K562 (cell line): Measurements from ENCODE around the gene CSNK1D. TPM values are rescaled to one million over a fixed set of nuclear protein-coding genes. Genes with fewer than 3 reads are reported as not detected.

Source experiments
- ATAC-seq: fragments of 200-7000 bp; cut with Tn5 transposase; 3 replicates; pipeline ENCODE4 v1.9.1; 2020; ENCODE audit warnings: moderate library complexity
- BruUV-seq: library from RNA; stranded (reverse); fragments of 400-500 nt; replicated peaks from 2 replicates; lab custom pipeline; 2021; lab: Mats Ljungman, UMichigan
- CTCF ChIA-PET: fragments of 300-600 bp; formaldehyde crosslinking; extraction: SDS; loops from one replicate; lab custom pipeline; 2021; ENCODE audit warnings: low intra/inter-chr PET ratio; lab: Yijun Ruan, JAX
- POLR2A ChIA-PET: fragments of 300-600, 350-650 bp; sonication (Branson Sonifier 250); formaldehyde crosslinking; extraction: SDS; loops from one replicate; lab custom pipeline; 2021; ENCODE audit warnings: antibody characterized with exemption, inconsistent platforms; lab: Yijun Ruan, JAX
- DNase-seq, 4 experiments: peaks; one replicate each; pipeline versions ENCODE4 v3.0.0 to v3.0.0-alpha.2; 2011 to 2018; ENCODE audit warnings: low spot score in 3 of 4, mixed read lengths in 3 of 4; ENCODE audit errors: extremely low read depth in 1 of 4
- FAIRE-seq: peaks from 2 replicates; lab custom pipeline; 2011; peaks lifted over from hg19 to GRCh38; lab: Jason Lieb, UNC
- H2AFZ ChIP-seq: 2 replicates; pipeline ENCODE4 v1.6.0; 2011; ENCODE audit warnings: low read depth, low read length, control low read depth, inconsistent platforms
- H3K27ac ChIP-seq: fragments of 200-600 bp; 3 replicates; pipeline ENCODE4 v1.8.0; 2011; ENCODE audit warnings: low read depth, mild to moderate bottlenecking, control low read depth, inconsistent platforms, low read length, moderate library complexity, mixed read lengths; ENCODE audit errors: extremely low read depth
- H3K27me3 ChIP-seq, 2 experiments: fragments of 300-600 bp in 1 of 2; 2 replicates in 1 of 2; 3 replicates in 1 of 2; pipeline versions ENCODE4 v1.6.0 to v1.8.0; 2011; ENCODE audit warnings: inconsistent platforms in 2 of 2, low read length in 2 of 2, mild to moderate bottlenecking in 1 of 2, mixed read lengths in 1 of 2, moderate library complexity in 1 of 2; ENCODE audit not compliant: control insufficient read depth in 2 of 2, insufficient read depth in 2 of 2
- H3K36me3 ChIP-seq: fragments of 300-600 bp; 3 replicates; pipeline ENCODE4 v1.8.0; 2011; ENCODE audit warnings: mild to moderate bottlenecking, low read length, inconsistent platforms; ENCODE audit not compliant: control insufficient read depth, insufficient read depth
- H3K4me1 ChIP-seq, 2 experiments: fragments of 200-600 bp in 1 of 2; replicated peaks in 1 of 2; 2 replicates in 1 of 2; 3 replicates in 1 of 2; pipeline versions ENCODE4 v1.5.1 to v1.8.0; 2011; ENCODE audit warnings: inconsistent platforms in 2 of 2, low read length in 2 of 2, mild to moderate bottlenecking in 1 of 2, mixed read lengths in 1 of 2, moderate library complexity in 1 of 2; ENCODE audit not compliant: control insufficient read depth in 2 of 2, insufficient read depth in 2 of 2
- H3K4me2 ChIP-seq: 2 replicates; pipeline ENCODE4 v1.6.1; 2011; ENCODE audit warnings: low read length, control low read depth, inconsistent platforms, mixed read lengths; ENCODE audit not compliant: insufficient read depth
- H3K4me3 ChIP-seq: fragments of 200-600 bp; sonication (generic), shearing (Covaris generic); 2 replicates; pipeline ENCODE4 v1.5.1; 2016; ENCODE audit warnings: control low read depth, inconsistent platforms
- H3K79me2 ChIP-seq: fragments of 200-600 bp; 3 replicates; pipeline ENCODE4 v1.8.0; 2011; ENCODE audit warnings: low read length, inconsistent platforms; ENCODE audit not compliant: control insufficient read depth, insufficient read depth
- H3K9ac ChIP-seq, 2 experiments: 2 replicates each; pipeline versions ENCODE4 v1.6.0 to v1.6.1; 2011; ENCODE audit warnings: low read depth in 2 of 2, low read length in 2 of 2, control low read depth in 1 of 2, inconsistent platforms in 1 of 2, mild to moderate bottlenecking in 1 of 2, mixed read lengths in 1 of 2; ENCODE audit not compliant: insufficient read depth in 1 of 2
- H3K9me1 ChIP-seq: one replicate; pipeline ENCODE4 v1.6.0; 2011; ENCODE audit warnings: inconsistent platforms, mild to moderate bottlenecking, low read length, moderate library complexity; ENCODE audit not compliant: control insufficient read depth, insufficient read depth
- H3K9me3 ChIP-seq: replicated peaks from 2 replicates; pipeline ENCODE4 v1.5.1; 2011; ENCODE audit warnings: low read depth, low read length, inconsistent platforms; ENCODE audit not compliant: control insufficient read depth, insufficient read depth
- H4K20me1 ChIP-seq: replicated peaks from 2 replicates; pipeline ENCODE4 v1.6.1; 2011; ENCODE audit warnings: low read length, inconsistent platforms, mixed read lengths; ENCODE audit not compliant: control insufficient read depth, insufficient read depth
- HDAC2 ChIP-seq: fragments of 450-650 bp; IDR thresholded peaks from 2 replicates; pipeline ENCODE4 v1.6.1; 2016; ENCODE audit warnings: mild to moderate bottlenecking
- MCM2 ChIP-seq: fragments of 450-650 bp; IDR thresholded peaks from 2 replicates; pipeline ENCODE4 v1.6.1; 2017; ENCODE audit warnings: low read depth, mild to moderate bottlenecking
- POLR2G ChIP-seq: fragments of 200-400 bp; formaldehyde crosslinking; IDR thresholded peaks from 2 replicates; pipeline ENCODE4 v1.6.1; 2017; ENCODE audit warnings: low read depth, mild to moderate bottlenecking, antibody characterized with exemption, low read length, moderate library complexity
- RBM22 ChIP-seq: fragments of 200-400 bp; formaldehyde crosslinking; IDR thresholded peaks from 2 replicates; pipeline ENCODE4 v1.6.1; 2018; ENCODE audit warnings: low read length, low read depth; ENCODE audit not compliant: poor library complexity, severe bottlenecking
- SP1 ChIP-seq: sonication (generic); formaldehyde crosslinking; IDR thresholded peaks from 2 replicates; pipeline ENCODE4 v1.8.1; 2022; ENCODE audit warnings: mild to moderate bottlenecking, missing genetic modification reagents
- TAF15 ChIP-seq: fragments of 200-400 bp; formaldehyde crosslinking; IDR thresholded peaks from 2 replicates; pipeline ENCODE4 v1.6.1; 2017; ENCODE audit warnings: mild to moderate bottlenecking, low read depth, low read length, moderate library complexity
- ZC3H4 ChIP-seq: sonication (generic); formaldehyde crosslinking; IDR thresholded peaks from 2 replicates; pipeline ENCODE4 v1.9.0; 2021; ENCODE audit warnings: missing genetic modification reagents, borderline replicate concordance
- WGBS: fragments of 100-300 bp; shearing (Covaris generic); methylation state at CpG from one replicate; pipeline ENCODE4 v1.1.6; 2016; ENCODE audit warnings: low coverage, mixed read lengths; ENCODE audit not compliant: insufficient coverage; ENCODE audit errors: missing lambda C conversion rate; 5-methylcytosine and 5-hydroxymethylcytosine counted together
- in situ Hi-C: fragments of 300-500 bp; cut with MboI; formaldehyde crosslinking; loops from 4 replicates; pipeline ENCODE4 v1.15.0; 2018; ENCODE audit warnings: inconsistent platforms, mixed read lengths
- intact Hi-C: fragments of 100-400 bp; cut with micrococcal nuclease; formaldehyde crosslinking; loops from 2 replicates; pipeline ENCODE4 v1.14.2; 2022
- polyA plus RNA-seq, 8 experiments: library from polyadenylated mRNA; depleted of rRNA in 4 of 8; stranded (reverse) in 5 of 8; unstranded in 3 of 8; fragments of >200 nt; fragmentation: Nextera tagmentation in 2 of 8; fragmentation: Illumina TruSeq in 1 of 8; extraction: Ambion mirVana in 2 of 8; extraction: Trizol in 1 of 8; gene quantifications; 2 replicates each; pipeline versions ENCODE4 v1.2.1 to v1.2.3, GENCODE V29; 2011 to 2014; ENCODE audit warnings: inconsistent platforms in 1 of 8, missing spikeins in 1 of 8
- total RNA-seq, 7 experiments: library from RNA; depleted of rRNA in 6 of 7; stranded (reverse); fragments of >200 nt in 6 of 7; fragmentation: Illumina TruSeq in 2 of 7; extraction: Trizol in 2 of 7; gene quantifications; 2 replicates each; pipeline versions ENCODE4 v1.2.1 to v1.2.3, GENCODE V29; 2011 to 2021; ENCODE audit warnings: low replicate concordance in 1 of 7

CSNK1D gene
- total and polyA plus RNA-seq, 9 of the 15 experiments (the other 6 are each of a cell fraction or from before 2014, with no cell fraction given), result 6.5 to 133 (median 41.3) TPM

DNA sequence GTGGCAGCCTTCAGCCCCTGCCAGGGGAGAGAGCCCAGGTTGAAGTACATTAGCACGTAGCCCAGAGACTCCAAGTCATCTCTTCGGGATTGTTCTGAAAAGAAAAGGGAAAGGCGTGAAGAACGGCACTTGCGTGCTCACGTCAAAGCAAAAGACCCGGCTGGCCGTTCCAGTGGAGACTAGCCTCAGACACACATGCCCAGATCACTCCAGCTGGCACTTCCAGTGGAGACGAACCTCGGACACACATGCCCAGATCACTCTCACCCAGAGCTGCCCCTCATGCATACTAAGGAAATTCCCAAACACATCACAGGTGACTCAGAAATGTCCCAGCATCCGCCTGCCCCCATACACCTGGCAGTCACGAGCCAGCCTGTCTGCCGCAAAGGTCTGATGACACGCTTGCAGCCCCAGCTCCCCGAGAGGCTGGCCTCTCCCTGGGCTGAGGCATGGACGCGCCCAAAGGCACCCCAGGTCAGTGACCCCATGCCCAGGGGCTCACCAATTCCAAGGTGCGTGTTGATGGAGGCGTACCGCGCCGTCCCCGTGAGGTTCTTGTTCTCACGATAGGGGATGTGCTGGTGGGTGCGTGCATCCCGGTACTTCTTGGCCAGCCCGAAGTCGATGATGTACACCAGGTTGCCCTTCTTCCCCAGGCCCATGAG lies 20.9 kb downstream of the CSNK1D start:
- Histone ChIP-seq H2AFZ (no peak overlapping the region), H3K4me3 (no peak overlapping the region), H3K9me1 (no peaks in the 10 kb centered on the region), H3K4me2 (no peak overlapping the region), H4K20me1 (no peaks in the 10 kb centered on the region), H3K4me1 (peaks cover 0 to 9% of the 10 kb centered on the region in 2 experiments; a peak in 1 of 5 replicates), H3K9ac (no peak overlapping the region; a peak in 1 of 4 replicates), H3K79me2 (peaks cover 52% of the 10 kb centered on the region), H3K27ac (no peak overlapping the region), H3K27me3 (no peaks in the 10 kb centered on the region), H3K9me3 (no peaks in the 10 kb centered on the region), H3K36me3 (peaks cover 89% of the 10 kb centered on the region)
- TF ChIP-seq RBM22 (peak; percentile 53), POLR2G (peak; percentile 63), MCM2 (no peak), ZC3H4 (CRISPR knock-in tag) (0 out of 2 replicates have a peak, but pooled peaks have one; percentile 38), TAF15 (no peak), HDAC2 (no peak), SP1 (0 out of 2 replicates have a peak, but pooled peaks have one; percentile 15)
- FAIRE-seq, result no peak
- no peak for DNase-seq
- no peak for ATAC-seq
- intact Hi-C loops, result no loop called here
- WGBS, result 97% methylated on average over 25 of the region's 28 CpGs
- ChIA-PET CTCF (no interaction called here), POLR2A (interaction anchor here (1.1 to 1.2 kb wide), 2 partner anchors 11 to 17 kb away, joined by 3 to 4 read pairs; no protein-coding TSS in a partner anchor)
- in situ Hi-C loops, result no loop called here
- BruUV-seq, result no TSS peak
